Uterus (tissue), 4 donors: ENCODE results near the gene SEPTIN5. TPM values are rescaled to one million over a fixed set of nuclear protein-coding genes. Genes with fewer than 3 reads are reported as not detected.

ENCODE experiments used
- DNase-seq, 2 donors: peaks; one replicate each; pipeline ENCODE4 v3.0.0-alpha.2; 2019 to 2020
- H3K27ac ChIP-seq, 2 donors: fragments of 200-600 bp; sonication (generic); 1 replicate in 1 of 2; 2 replicates in 1 of 2; pipeline ENCODE4 v1.5.1; 2016 to 2018
- H3K27me3 ChIP-seq, 2 donors: fragments of 200-600 bp; sonication (generic); one replicate each; pipeline ENCODE4 v1.5.1; 2018 to 2019; ENCODE audit warnings: control low read depth in 1 of 2
- H3K36me3 ChIP-seq, 2 donors: fragments of 200-600 bp; sonication (generic); one replicate each; pipeline ENCODE4 v1.5.1; 2019; ENCODE audit warnings: control low read depth in 1 of 2
- H3K4me1 ChIP-seq, 2 donors: fragments of 200-600 bp; sonication (generic); one replicate each; pipeline ENCODE4 v1.5.1; 2018 to 2019; ENCODE audit warnings: control low read depth in 1 of 2
- H3K4me3 ChIP-seq, 2 donors: fragments of 200-600 bp; sonication (generic); 1 replicate in 1 of 2; 2 replicates in 1 of 2; pipeline ENCODE4 v1.5.1; 2018 to 2019; ENCODE audit warnings: mild to moderate bottlenecking in 1 of 2
- H3K9me3 ChIP-seq, 2 donors: fragments of 200-600 bp; sonication (generic); one replicate each; pipeline ENCODE4 v1.5.1; 2019; ENCODE audit warnings: control low read depth in 1 of 2
- CTCF ChIP-seq, 4 experiments: fragments of 200-600 bp in 2 of 4; fragments of 450-650 bp in 2 of 4; sonication (generic) in 2 of 4; IDR thresholded peaks; one replicate each; pipeline ENCODE4 v1.5.1; 2016 to 2019; ENCODE audit warnings: antibody characterized with exemption in 4 of 4, mild to moderate bottlenecking in 2 of 4, moderate library complexity in 1 of 4
- POLR2A ChIP-seq, 2 donors: fragments of 450-650 bp; IDR thresholded peaks; one replicate each; pipeline ENCODE4 v1.6.1; 2016; ENCODE audit warnings: antibody characterized with exemption in 2 of 2, mild to moderate bottlenecking in 1 of 2, moderate library complexity in 1 of 2
- intact Hi-C: fragments of 100-400 bp; cut with DNase I; formaldehyde crosslinking; loops from one replicate; pipeline ENCODE4 v1.15.1; 2023; ENCODE audit warnings: low total_unique reads
- total RNA-seq, 4 donors: library from RNA; depleted of rRNA in 3 of 4; stranded (reverse); fragments of >200 nt in 3 of 4; gene quantifications; one replicate each; pipeline versions ENCODE4 v1.1.0 to v1.2.4, GENCODE V29; 2014 to 2023
- donor health status: DM: yes; HTN: yes; CAD: no.

SEPTIN5 gene
- total RNA-seq, 4 donors from 2014 or later, result 9.4 to 67.6 (median 25.3) TPM

- Histone ChIP-seq H3K36me3 (no peaks in the 10 kb centered on the region), H3K27ac (no peak overlapping the region), H3K4me3 (no peak overlapping the region), H3K9me3 (no peaks in the 10 kb centered on the region), H3K27me3 (no peaks in the 10 kb centered on the region), H3K4me1 (peaks cover 0 to 4% of the 10 kb centered on the region in 2 donors)
- DNase-seq, result no peak
- TF ChIP-seq POLR2A (IDR thresholded peaks at IDR 0.05) (no peak), CTCF (IDR thresholded peaks at IDR 0.05) (no peak)
- intact Hi-C loops, result no loop called here
Observed at GRCh38 chr22:19708321-19709011, 5.8 kb upstream of the SEPTIN5 start.

- no peaks in the 10 kb centered on the region for H3K36me3 ChIP-seq
- H3K4me1 ChIP-seq, result peaks cover 0 to 4% of the 10 kb centered on the region in 2 donors
- TF ChIP-seq POLR2A (IDR thresholded peaks at IDR 0.05), result no peak
- no peaks in the 10 kb centered on the region for H3K27me3 ChIP-seq
- intact Hi-C loops, result no loop called here
- H3K9me3 ChIP-seq, result no peaks in the 10 kb centered on the region
- no peak overlapping the region for H3K4me3 ChIP-seq
- DNase-seq, result peak; percentile 66 to 71
- no peak overlapping the region for H3K27ac ChIP-seq
Observed at GRCh38 chr22:19709063-19709769, 5.1 kb upstream of the SEPTIN5 start.

GRCh38 chr22:19710020-19710768 lies 4.1 kb upstream of the SEPTIN5 start:
- Histone ChIP-seq H3K27me3 (no peaks in the 10 kb centered on the region), H3K4me3 (no peak overlapping the region), H3K4me1 (peaks cover 0 to 4% of the 10 kb centered on the region in 2 donors), H3K27ac (no peak overlapping the region), H3K9me3 (no peaks in the 10 kb centered on the region), H3K36me3 (no peaks in the 10 kb centered on the region)
- intact Hi-C loops, result no loop called here
- TF ChIP-seq CTCF (IDR thresholded peaks at IDR 0.05), result no peak
- no peak for TF ChIP-seq POLR2A (IDR thresholded peaks at IDR 0.05)
- peak in 1 of 2 donors; percentile 13 for DNase-seq

- intact Hi-C loops, result no loop called here
- no peak for TF ChIP-seq POLR2A (IDR thresholded peaks at IDR 0.05)
- no peak for TF ChIP-seq CTCF (IDR thresholded peaks at IDR 0.05)
- H3K9me3 ChIP-seq, result no peaks in the 10 kb centered on the region
- H3K36me3 ChIP-seq, result no peaks in the 10 kb centered on the region
- DNase-seq, result no peak
- no peak overlapping the region for H3K27ac ChIP-seq
- peaks cover 0 to 4% of the 10 kb centered on the region in 2 donors for H3K4me1 ChIP-seq
- no peak overlapping the region for H3K4me3 ChIP-seq
- H3K27me3 ChIP-seq, result no peaks in the 10 kb centered on the region
Observed at GRCh38 chr22:19710769-19711106, 3.6 kb upstream of the SEPTIN5 start.

GRCh38 chr22:19713245-19713644 lies 1.1 kb upstream of the SEPTIN5 start:
- intact Hi-C loops, result no loop called here
- Histone ChIP-seq H3K9me3 (no peaks in the 10 kb centered on the region), H3K36me3 (no peaks in the 10 kb centered on the region), H3K4me3 (no peak overlapping the region), H3K4me1 (peaks cover 0 to 4% of the 10 kb centered on the region in 2 donors), H3K27ac (no peak overlapping the region), H3K27me3 (no peaks in the 10 kb centered on the region)
- no peak for DNase-seq
- no peak for TF ChIP-seq CTCF (IDR thresholded peaks at IDR 0.05)
- TF ChIP-seq POLR2A (IDR thresholded peaks at IDR 0.05), result no peak
